ENCODE data around the gene QSOX1.

The QSOX1 gene

DNA sequence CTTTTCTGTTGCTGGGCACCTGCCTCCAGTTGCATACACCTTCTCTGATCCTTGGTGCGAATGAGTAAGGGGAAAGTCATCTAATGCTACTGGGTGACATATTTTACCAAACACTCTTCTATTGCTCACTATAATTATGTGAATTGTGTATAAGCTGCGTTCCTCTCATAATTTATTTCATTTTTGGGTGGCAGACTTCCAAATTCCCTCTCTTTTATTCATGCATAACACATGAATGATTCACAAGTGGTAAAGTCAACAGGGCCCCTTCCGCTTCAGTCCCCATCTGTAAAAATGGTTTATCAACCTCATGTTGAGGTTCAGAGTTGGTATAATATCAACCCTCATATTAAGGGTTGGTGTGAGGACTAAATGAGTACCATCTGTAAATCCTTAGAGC, 3.2 kb upstream of the QSOX1 start:
- DNase-seq: no peak

DNA sequence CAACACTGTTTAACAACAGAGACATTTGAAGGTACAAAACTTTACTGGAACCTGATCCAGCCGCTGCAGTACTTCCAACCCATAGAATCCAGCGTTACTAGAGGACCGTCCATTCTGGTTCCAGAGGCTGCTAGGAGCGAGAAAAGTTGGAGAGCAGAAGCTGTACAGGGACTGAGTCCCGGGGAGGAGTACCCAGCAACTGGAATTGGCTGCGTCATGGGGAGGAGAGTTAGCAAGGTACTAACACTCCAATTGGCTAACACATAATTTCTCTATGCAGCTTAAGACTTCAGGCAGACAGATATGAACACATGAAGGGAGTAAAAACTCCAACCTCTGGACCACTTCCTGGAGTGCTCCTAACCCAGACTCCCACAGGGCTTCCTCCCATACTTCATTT, 2.1 kb upstream of the QSOX1 start:
- no peak for DNase-seq

DNA sequence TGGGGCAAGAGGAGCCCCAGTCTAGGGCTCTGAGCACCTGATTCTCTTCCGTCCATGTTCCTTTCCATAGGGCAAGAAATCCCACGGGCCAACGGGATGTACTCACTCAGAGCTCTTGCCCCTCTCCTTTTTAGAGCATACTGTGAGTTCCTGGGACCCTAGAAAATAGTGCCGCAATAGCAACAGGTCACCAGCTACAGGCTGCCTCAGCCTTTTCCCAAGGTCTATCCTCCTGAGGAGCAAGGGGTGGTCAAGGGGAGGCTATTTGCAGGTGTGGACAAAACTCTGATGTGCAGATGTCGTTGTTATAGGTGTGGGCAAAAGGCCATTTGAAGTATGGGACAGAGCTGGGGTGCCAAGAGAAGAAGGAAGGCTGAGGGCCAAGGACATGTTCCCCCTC, 1.6 kb upstream of the QSOX1 start:
- DNase-seq: no peak

DNA sequence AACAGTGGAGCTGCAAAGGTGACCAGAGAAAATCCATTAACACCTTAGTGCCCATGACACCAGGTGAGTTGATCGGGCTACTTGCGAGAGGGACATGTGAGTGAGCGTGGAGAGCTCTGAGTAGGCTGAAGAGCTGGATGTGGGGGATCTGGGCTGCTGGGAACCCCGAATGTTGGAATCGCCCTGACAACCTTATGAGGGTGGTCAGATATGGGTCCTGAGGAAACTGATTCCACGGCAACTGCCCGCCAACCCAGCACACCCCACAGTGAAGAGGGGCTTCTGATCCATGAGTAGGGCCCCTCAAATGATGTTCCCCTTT, 705 bp upstream of the QSOX1 start:
- DNase-seq: no peak

DNA sequence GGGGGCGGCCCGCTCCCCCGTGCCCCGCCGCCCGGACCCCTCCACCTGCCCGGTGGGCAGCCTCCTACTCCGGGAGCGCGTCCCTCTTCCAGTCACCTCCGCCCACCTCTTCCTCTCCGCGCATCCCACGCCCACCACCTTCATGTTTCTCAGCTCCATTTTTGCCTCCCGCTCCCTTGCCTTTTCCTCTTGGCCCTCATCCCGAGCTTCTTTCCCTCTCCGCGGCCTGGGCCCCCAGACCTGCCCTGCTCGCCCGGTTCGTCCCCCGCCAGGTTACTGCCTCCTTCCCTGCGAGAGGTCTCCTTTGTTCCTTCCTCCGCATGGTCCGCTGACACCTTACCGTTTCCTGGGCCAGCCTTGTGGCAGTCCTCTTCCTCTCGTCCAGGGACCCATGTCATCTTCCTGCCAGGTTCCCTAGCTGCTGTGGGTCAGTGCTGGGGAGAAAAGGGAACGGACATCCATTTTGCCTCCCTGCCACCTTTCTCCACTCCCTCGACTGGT, 563 bp downstream of the QSOX1 start:
- peak; percentile 28 for DNase-seq

DNA sequence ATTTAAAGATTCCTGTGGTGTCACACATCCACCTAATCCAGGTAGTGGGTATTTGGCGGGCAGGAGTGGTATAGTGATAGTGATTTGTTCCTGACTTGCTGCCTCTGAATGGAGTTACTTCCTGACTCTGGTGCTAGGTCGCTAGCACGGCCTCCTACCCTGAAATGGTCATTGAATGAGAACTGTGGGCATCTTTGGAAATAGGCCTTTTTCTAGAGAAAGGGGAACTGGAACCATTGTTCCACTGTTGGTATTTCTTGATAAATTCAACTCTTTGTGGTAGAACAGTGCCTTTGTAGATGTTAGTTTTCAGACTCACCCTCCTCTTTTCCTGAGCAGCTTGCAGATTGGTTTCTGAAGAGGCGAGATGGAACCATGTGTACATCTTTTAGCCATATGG, 1.5 kb downstream of the QSOX1 start:
- no peak for DNase-seq

DNA sequence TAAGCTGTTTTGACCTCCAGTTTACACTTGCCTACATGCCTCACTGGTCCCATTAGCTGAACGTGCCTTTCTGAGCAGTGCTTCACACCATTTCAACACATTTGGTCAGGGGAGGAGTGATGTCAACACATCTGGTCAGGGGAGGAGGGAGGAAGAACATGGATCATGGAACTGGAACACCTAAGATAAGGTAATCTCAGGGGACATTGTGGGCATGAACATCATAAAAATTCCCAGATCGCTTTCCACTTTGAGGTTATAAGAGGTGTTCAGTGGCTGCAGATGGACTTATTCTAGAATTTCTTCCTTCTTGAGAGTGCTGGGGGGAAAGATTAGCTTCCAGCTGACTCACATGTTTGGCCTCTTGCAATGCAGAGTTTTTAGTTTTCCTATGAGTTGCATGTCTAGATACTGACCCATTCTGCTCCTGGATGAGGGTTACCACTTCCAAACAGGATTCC, 2.0 kb downstream of the QSOX1 start:
- no peak for DNase-seq

DNA sequence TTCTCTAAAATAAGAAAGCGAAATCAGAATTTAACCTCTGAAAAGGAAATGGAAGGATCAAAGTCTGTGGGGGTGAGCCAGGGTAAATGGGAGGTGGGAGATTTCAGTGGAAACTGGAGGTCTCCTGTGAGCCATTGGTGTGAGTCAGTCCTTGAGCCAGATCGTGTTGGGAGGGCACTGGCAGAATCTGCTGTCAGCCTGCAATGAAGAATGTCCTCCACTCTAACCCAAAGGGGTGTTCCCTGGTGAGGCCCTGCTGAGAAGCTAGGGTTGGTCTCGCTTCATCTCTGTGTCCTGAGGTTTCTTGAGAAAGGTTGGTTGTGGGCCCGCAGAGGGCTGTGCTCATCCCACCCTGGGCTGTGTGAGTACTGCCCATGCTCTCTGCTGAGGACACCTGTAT, 2.4 kb downstream of the QSOX1 start:
- DNase-seq: no peak

DNA sequence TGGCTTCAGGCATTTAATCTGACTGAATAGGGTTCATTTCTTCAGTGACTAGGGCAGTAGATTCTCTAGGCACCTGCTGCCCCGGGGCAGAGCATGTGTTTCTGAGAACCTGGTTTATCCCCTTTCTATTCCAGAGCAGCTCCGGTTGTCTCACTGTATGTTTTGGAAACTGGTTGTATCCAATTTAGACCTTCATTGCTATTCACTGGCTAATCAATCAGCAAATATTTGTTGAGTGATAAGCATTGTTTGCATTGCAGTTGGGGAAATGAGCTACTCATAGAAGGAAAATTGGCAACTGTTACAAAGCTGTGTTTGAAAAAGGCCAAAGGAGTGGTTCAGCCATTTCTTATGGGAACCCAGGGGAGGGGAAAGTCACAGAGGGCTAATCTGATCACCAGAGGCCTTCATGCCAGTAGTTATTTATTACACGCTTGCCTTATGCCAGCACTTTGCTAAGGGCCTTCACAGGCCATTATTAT, 2.9 kb downstream of the QSOX1 start:
- DNase-seq: no peak

DNA sequence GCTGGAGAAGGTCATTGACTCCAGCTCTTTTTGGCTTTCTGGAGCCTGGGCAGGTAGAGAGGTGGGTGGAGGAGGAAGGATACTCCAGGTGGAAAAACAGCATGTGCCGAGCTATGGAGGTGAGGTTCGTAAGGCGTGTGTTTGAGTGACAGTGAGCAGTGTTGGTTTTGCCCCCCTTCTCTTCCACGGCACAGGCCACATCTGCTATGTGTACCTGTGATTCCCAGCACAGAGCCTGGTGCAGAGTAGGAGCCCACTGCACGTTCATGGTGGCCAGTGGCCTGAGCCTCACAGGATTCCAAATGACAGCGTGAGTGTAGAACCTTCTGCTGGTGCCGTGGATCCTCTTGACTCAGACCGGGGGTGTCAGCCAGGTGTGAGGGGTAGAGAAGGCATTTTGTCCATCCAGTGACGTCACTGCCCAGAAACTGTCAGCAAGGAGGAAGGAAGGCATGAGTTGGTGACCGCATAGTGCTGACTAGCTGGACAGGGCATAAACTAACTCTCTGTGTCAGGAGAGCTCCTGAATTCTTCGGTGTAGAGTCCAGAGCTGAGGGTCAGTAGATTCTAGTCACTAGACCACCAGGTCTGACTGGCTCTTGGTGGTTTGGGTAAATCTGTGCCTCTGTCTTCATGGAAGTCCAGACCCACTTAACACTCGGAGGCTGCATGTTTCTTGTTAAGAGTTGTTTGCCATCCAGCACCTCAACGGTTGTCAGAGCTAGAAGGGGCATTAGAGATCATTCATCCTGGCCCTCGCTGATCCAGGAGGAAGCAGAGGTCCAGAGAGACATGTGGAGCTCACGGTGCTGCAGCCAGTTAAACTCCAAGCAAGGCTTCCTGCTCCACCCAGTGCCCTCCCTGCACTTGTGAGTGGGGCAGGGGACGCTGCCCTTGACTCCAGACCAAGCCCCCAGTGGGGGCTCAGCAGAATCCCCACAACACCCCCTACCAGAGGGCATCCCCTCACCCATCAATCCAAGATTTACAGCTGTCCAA, 3.8 kb downstream of the QSOX1 start:
- no peak for DNase-seq

DNA sequence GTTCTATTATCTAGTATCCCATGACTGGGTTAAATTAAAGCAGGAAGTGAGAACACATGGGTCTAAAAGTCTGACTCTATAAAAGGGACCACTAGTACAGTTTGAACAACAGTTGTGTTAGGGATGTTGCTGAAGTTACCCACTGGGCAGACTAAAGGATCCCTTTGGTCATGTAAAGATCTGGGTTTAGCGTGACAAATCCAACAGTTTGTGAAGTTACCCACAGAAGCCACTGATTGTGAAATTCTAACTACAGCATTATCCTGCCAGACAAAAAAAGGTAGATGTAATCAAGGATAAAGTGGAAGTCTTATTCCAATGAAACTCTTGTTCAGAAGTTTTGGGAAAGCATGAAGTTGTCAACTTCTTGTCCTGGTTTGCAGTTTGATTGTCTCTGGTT, 5.7 kb downstream of the QSOX1 start:
- no peak for DNase-seq

DNA sequence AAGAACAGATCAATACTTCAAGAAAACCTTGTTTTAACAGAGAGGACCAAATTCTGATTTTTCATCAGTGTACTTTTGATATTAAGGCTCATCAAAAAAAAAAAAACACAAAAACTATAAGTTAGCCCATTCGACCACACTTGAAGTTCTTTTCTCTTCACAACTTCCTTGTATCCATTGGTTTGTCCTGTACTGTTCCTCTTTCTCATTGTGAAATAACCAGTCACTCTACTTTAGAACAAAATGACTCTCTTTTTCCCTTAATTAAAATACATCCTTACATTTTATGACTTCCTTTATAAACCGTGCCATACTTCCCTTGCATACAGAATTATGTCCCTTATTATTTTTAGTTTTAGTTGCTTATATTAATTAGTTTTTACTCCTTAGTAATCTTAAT, 8.4 kb downstream of the QSOX1 start:
- DNase-seq: no peak

DNA sequence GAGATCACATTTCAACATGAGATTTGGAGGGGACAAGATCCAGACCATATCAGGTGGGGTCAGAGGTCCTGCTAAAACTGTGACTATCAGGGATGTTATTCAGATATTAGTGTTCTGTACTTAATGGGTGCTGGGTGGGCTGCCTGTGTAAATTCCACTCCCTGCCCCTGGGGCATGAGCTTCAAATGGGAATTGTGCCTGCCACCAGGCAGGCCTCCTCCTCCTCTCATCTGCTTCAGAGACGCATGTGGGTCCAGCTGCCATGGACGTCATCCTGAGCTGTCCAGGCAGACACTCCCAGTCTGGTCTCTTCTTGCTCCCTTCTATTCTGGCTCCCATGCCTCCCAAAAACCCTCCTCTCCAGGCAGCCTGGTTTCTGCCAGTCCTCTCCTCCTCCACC, 10.4 kb downstream of the QSOX1 start:
- no peak for DNase-seq

DNA sequence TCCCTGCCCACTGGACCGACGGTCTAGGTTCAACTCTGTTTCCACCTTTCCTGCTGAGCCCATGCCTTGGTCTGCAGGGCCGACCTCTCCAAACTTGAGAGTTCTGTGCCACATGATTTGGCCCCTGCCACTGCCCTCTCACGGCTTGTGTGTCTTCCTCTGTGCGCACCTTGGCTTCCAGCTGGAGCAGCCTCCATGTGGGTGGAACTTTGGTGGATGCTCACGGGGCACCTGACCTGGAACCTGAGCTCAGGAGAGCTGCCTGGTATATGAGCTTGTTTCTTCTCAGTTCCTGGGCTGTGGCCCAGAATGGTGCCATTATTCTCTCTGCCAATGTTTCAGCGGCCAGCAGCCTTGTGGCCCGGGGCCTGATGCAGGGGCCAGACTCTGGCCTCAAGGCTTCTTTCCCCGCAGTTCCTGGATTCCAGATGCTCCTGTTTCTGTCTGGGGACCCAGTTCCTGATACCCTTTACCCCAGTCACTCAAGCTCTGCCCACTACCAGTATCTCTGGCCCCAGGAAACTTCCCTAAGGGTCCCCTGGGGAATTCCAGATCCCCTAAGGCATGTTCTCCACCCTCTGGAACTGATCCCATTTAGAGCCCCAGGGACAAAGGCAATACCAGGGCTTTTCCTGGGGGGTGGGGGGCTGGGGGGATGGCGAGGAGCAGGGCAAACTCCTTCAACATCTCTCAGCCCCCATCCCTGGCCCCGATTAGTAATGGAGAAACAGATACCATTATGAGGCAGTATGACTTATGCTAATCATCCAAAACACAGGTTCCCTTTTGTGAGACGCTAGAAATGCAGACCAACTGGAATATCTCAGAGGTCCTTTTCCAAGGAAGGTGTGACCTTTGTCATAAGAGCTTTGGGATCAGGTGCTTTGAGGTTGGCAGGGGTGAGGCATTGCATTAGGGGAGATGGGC, 11.1 kb downstream of the QSOX1 start:
- no peak for DNase-seq

DNA sequence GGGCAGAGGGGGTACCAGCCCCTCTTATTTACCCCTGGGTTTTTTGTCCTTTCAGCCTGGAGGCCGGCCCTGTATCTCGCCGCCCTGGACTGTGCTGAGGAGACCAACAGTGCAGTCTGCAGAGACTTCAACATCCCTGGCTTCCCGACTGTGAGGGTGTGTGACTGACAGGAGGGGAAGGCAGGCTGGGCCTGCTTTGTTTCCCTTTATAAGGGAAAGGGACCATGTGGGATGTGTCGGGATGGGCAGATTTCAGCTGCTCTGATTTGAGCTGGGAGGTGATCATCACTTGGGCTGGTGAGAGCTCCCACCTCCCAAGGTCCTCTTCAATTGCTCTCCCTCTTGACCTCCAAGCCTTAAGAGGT, 11.7 kb downstream of the QSOX1 start:
- no peak for DNase-seq

DNA sequence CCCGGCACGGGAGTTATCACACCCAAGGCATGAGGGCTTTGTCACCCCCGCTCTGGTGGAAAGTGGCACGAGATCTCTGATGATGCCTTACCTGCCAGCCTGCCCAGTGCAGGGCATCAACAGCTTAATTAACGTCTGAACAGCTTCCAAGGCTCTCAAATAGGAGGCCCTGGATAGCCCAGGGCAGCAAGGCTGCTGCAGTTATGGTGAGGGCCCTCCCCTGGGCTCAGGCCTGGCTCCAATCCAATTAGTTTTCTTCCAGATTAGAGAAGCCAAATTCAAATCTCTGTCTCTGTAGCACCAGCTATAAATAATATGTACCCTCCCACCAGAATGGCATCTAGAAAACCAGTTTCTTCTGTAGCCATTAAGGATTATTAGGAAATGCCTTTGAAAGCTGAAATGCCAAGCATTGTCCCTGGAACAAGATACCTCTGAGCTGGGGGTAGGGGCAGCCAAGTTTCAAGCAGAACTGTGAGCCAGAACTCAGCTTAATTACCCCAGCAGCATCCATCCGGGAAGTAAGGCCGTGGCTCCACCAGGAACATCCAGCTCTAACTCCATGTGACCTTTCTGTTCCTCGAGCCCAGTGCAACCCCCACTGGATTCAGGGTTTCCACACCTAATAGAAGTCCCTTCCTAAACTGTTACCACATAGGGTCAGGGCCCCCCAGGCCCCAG, 12.5 kb downstream of the QSOX1 start:
- no peak for DNase-seq

DNA sequence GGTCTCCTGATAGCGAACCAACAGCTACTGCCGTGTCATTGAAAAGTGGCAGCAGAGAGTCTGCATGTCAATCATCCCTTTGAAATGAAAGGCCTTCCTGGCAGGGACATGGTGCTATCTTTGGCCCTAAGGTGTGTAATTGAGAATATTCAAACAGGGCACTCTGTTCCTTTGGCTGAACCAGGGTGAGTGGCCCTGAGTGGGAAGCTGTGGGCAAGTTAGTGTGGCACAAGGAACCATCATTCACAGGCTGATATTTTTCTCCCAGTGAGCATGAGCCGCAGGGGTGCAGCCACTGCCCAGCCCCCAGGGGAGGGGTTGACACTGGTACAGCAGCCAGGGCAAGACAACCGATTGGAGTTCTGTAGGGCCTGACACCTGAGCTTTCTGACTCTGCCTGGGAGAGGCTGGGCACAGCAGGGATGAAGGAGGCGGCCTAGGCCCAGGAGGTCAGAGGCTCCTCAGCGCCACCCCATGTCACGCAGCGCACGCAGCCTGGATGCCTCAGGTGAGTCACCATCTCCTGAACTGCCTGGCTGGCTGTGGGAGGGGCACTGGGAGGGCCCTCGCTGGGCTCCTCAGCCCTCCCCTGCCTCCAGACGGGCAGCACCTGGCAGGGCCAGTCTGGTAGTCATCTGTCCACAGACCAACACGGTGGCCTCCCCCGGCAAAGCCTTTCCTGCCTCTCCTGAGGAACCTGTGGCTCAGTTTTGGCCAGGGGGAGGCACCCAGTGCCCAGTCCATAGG, 13.2 kb downstream of the QSOX1 start:
- no peak for DNase-seq

DNA sequence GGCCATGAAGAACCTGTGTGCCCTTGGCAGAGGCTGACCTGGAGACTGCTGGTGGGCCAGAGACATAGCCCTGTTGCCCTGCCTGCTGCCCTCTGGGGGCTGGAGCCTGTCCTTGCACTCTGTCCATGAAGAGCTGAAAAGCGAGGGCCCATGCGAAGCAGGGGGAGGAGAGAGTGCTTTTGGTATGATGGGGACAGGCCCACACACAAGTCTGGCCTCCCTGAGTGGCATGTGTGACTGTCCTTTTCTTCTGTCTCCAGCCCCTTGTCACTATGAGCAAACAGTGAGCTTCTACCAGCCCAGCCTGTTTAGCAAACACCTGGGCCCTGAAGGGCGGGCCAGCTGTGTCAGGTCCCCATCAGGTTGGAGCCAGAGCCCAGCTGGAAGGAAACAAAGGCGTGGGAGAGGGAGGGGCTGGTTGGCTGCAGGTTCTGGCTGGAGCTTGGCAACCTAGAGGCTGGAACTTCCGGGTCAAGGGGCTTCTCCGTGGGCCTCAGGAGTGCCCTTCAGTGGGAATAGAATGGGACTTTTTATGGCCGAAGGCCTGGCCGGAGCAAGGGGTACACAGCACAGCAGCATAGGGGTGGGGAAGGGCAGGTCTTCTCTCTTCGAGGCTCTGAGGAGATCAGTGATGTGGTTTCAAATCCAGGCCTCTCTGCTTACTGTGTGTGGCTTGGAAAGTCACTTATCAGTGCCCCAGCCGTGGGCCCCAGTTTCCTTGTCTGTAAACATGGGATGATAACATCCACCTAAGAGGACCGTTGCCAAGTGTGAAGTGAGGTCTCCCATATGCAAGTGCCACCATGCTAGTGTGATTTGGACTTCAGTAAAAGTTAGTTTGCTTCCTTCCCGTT, 14.3 kb downstream of the QSOX1 start:
- DNase-seq: no peak

DNA sequence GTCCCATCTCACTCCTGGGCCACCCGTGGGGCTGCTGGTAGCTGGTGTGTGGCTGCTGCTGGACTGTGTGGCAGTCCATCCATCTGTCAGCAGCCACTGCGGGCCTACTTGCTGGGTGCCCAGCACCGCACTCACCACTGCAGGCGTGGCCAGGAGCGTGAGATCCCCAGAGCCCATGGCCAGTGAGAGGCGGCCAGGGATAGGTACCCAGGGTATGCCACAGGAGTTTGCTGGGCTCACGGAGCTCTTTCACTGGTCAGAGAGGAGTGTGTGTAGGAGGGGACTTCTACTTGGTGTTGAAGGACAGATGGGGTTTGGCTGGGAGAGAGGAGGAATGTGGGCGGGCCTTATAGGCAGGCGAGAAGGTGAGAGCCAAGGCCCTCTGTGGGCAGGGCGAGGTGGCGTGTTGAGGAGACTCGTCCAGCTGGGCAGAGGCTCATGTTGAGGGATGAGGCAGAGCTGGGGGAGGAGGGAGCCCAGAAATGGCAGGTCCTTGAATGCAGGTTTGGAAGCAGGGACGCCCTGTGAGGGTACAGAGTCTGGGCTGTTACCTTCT, 15.0 kb downstream of the QSOX1 start:
- no peak for DNase-seq

DNA sequence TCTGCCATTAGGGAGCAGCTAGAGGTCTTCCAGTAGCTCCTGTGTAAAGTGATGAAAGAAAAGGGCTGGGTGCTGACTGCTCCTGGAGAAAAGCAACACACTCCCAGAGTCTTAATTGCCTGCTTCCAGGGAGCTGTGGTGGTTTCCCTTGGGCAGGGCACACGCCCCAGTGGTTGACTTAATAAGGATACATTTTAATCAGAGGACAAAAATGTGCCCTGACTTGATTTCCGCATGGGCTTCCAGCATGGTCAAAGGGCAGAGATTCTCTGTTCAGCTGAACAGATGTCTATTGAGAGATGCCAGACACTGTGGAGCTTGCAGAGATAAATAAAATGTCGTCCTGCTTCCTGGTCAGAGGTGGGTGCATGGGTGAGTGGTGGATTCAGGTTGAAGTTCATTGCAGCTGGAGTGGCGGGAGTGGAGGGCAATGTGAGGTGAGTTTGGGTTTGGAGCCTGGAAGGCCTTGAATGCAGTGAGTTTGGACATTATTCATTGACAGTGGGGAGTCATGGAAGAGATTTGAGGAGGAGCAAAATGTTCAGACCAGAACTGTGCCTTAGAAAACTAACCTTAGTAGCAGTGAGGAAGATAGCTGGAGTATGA, 16.0 kb downstream of the QSOX1 start:
- DNase-seq: no peak
